Endothelial cell of umbilical vein (primary cell): ENCODE data around the gene CD300LD. TPM values are rescaled to one million over a fixed set of nuclear protein-coding genes. Genes with fewer than 3 reads are reported as not detected.

Source experiments
- BruUV-seq: library from RNA; stranded (reverse); fragments of 400-500 nt; replicated peaks from 2 replicates; lab custom pipeline; 2021; lab: Mats Ljungman, UMichigan
- CTCF ChIA-PET: fragments of 300-600, 350-600 bp; sonication (Branson Sonifier 250); formaldehyde crosslinking; loops from one replicate; lab custom pipeline; 2021; ENCODE audit warnings: antibody characterized with exemption, inconsistent platforms; lab: Charles Lee
- POLR2A ChIA-PET: fragments of 300-600, 350-600 bp; sonication (Branson Sonifier 250); formaldehyde crosslinking; loops from one replicate; lab custom pipeline; 2021; ENCODE audit warnings: antibody characterized with exemption, inconsistent platforms; lab: Charles Lee
- DNase-seq: peaks from one replicate; pipeline ENCODE4 v3.0.0-alpha.2; 2011; ENCODE audit warnings: low read depth, low spot score
- FAIRE-seq: peaks from 2 replicates; lab custom pipeline; 2011; peaks lifted over from hg19 to GRCh38; lab: Jason Lieb, UNC
- H2AFZ ChIP-seq: 2 replicates; pipeline ENCODE4 v1.6.0; 2012; ENCODE audit warnings: low read depth, low read length, control low read depth, inconsistent platforms
- H3K27ac ChIP-seq: 2 replicates; pipeline ENCODE4 v1.5.1; 2011; ENCODE audit warnings: low read depth, mild to moderate bottlenecking, control low read depth, low read length, moderate library complexity; ENCODE audit not compliant: insufficient read depth
- H3K27me3 ChIP-seq, 2 experiments: 2 replicates each; pipeline versions ENCODE4 v1.6.0 to v1.6.1; 2011; ENCODE audit warnings: low read length in 2 of 2, mixed read lengths in 1 of 2; ENCODE audit not compliant: control insufficient read depth in 2 of 2, insufficient read depth in 2 of 2
- H3K36me3 ChIP-seq, 2 experiments: 2 replicates in 1 of 2; 3 replicates in 1 of 2; pipeline ENCODE4 v1.5.1; 2011; ENCODE audit warnings: low read length in 2 of 2, mild to moderate bottlenecking in 1 of 2, moderate library complexity in 1 of 2; ENCODE audit not compliant: control insufficient read depth in 2 of 2, insufficient read depth in 2 of 2; ENCODE audit errors: extremely low read depth in 1 of 2
- H3K4me1 ChIP-seq: 3 replicates; pipeline ENCODE4 v1.5.1; 2011; ENCODE audit warnings: mild to moderate bottlenecking, low read length; ENCODE audit not compliant: control insufficient read depth, insufficient read depth; ENCODE audit errors: extremely low read depth
- H3K4me2 ChIP-seq: 2 replicates; pipeline ENCODE4 v1.6.1; 2011; ENCODE audit warnings: low read length, control low read depth, mixed read lengths; ENCODE audit not compliant: insufficient read depth
- H3K4me3 ChIP-seq, 3 experiments: fragments of 200-600 bp in 1 of 3; sonication (generic), shearing (Covaris generic) in 1 of 3; replicated peaks in 1 of 3; 2 replicates each; pipeline ENCODE4 v1.5.1; 2011 to 2016; ENCODE audit warnings: control low read depth in 3 of 3, low read length in 3 of 3, mild to moderate bottlenecking in 2 of 3, inconsistent platforms in 1 of 3, low read depth in 1 of 3, moderate library complexity in 1 of 3; ENCODE audit not compliant: insufficient read depth in 1 of 3
- H3K79me2 ChIP-seq: 2 replicates; pipeline ENCODE4 v1.6.0; 2012; ENCODE audit warnings: low read length, inconsistent platforms; ENCODE audit not compliant: control insufficient read depth, insufficient read depth
- H3K9ac ChIP-seq: replicated peaks from 2 replicates; pipeline ENCODE3; 2011; ENCODE audit warnings: low read length, control low read depth; ENCODE audit not compliant: insufficient read depth; ENCODE audit errors: extremely low read depth
- H3K9me1 ChIP-seq: replicated peaks from 3 replicates; pipeline ENCODE4 v1.6.0; 2011; ENCODE audit warnings: mild to moderate bottlenecking, low read length; ENCODE audit not compliant: control insufficient read depth, insufficient read depth; ENCODE audit errors: extremely low read depth
- H3K9me3 ChIP-seq: replicated peaks from 2 replicates; pipeline ENCODE4 v1.5.1; 2012; ENCODE audit warnings: low read length, inconsistent platforms; ENCODE audit not compliant: control insufficient read depth, insufficient read depth
- H4K20me1 ChIP-seq: replicated peaks from 2 replicates; pipeline ENCODE3; 2011; ENCODE audit warnings: mild to moderate bottlenecking, low read length; ENCODE audit not compliant: control insufficient read depth, insufficient read depth; ENCODE audit errors: extremely low read depth
- EZH2 ChIP-seq: IDR thresholded peaks from 2 replicates; pipeline ENCODE4 v1.6.1; 2012; ENCODE audit warnings: borderline replicate concordance, low read depth, mild to moderate bottlenecking, moderate library complexity, low read length, inconsistent platforms; ENCODE audit not compliant: severe bottlenecking
- FOS ChIP-seq: IDR thresholded peaks from 2 replicates; pipeline ENCODE4 v1.6.1; 2011; ENCODE audit warnings: mild to moderate bottlenecking, low read length, moderate library complexity, borderline replicate concordance; ENCODE audit not compliant: insufficient read depth
- GATA2 ChIP-seq: IDR thresholded peaks from 2 replicates; pipeline ENCODE4 v1.7.0; 2011; ENCODE audit warnings: low read depth, mild to moderate bottlenecking, moderate library complexity, mixed read lengths, low read length; ENCODE audit not compliant: insufficient read length, insufficient read depth
- JUN ChIP-seq: IDR thresholded peaks from 2 replicates; pipeline ENCODE4 v1.6.1; 2011; ENCODE audit warnings: borderline replicate concordance, low read depth; ENCODE audit not compliant: insufficient read length, insufficient read depth
- MAX ChIP-seq: IDR thresholded peaks from 2 replicates; pipeline ENCODE4 v1.6.1; 2011; ENCODE audit not compliant: insufficient read depth, insufficient read length
- MYC ChIP-seq: IDR thresholded peaks from one replicate; pipeline ENCODE4 v1.6.1; 2011; ENCODE audit warnings: mild to moderate bottlenecking, low read depth, low read length
- POLR2A ChIP-seq: IDR thresholded peaks from 2 replicates; pipeline ENCODE4 v1.6.1; 2012; ENCODE audit warnings: low read depth, mild to moderate bottlenecking, control low read depth, low read length
- POLR2AphosphoS5 ChIP-seq: IDR thresholded peaks from 2 replicates; pipeline ENCODE4 v1.6.1; 2012; ENCODE audit warnings: low read depth, mild to moderate bottlenecking, control low read depth, low read length, moderate library complexity; ENCODE audit not compliant: insufficient read depth
- dilution Hi-C: fragments of 300-500 bp; cut with MboI; formaldehyde crosslinking; loops from one replicate; pipeline ENCODE4 v1.15.0; 2019; ENCODE audit warnings: low sequenced_read_pairs; ENCODE audit not compliant: extremely low pct_ligation_motif_present
- intact Hi-C: fragments of 100-400 bp; cut with micrococcal nuclease; formaldehyde crosslinking; loops from one replicate; pipeline ENCODE4 v1.10.0; 2022
- polyA plus RNA-seq, 4 experiments: library from polyadenylated mRNA; depleted of rRNA in 3 of 4; stranded (reverse) in 3 of 4; unstranded in 1 of 4; fragments of >200 nt; gene quantifications; 2 replicates each; pipeline versions ENCODE4 v1.2.1 to v1.2.3, GENCODE V29; 2011 to 2012; ENCODE audit warnings: missing spikeins in 1 of 4
- total RNA-seq: library from RNA; stranded (reverse); gene quantifications from 2 replicates; pipeline ENCODE4 v1.2.3, GENCODE V29; 2021
- TF ChIP-seq, protein P1 (sequence below), 2 donors: IDR thresholded peaks; 1 replicate in 1 of 2; 2 replicates in 1 of 2; pipeline ENCODE4 v1.5.1; 2011; ENCODE audit warnings: low read length in 2 of 2, mild to moderate bottlenecking in 2 of 2, moderate library complexity in 2 of 2, control low read depth in 1 of 2, inconsistent platforms in 1 of 2, low read depth in 1 of 2; ENCODE audit not compliant: insufficient read depth in 1 of 2; ENCODE audit errors: extremely low read depth in 1 of 2

CD300LD gene
- total and polyA plus RNA-seq, 2 donors (not counting 3 experiments of a cell fraction or from before 2014, with no cell fraction given), result not detected

- Histone ChIP-seq H3K27me3 (no peaks in the 10 kb centered on the region), H3K27ac (no peak overlapping the region), H3K36me3 (no peaks in the 10 kb centered on the region), H3K4me2 (no peak overlapping the region), H4K20me1 (no peaks in the 10 kb centered on the region), H2AFZ (no peak overlapping the region), H3K79me2 (no peaks in the 10 kb centered on the region), H3K9me1 (no peaks in the 10 kb centered on the region), H3K4me3 (no peak overlapping the region), H3K4me1 (no peaks in the 10 kb centered on the region), H3K9me3 (peaks cover 2% of the 10 kb centered on the region), H3K9ac (no peak overlapping the region)
- intact Hi-C loops (no loop called here), dilution Hi-C loops (no loop called here)
- DNase-seq (no peak), FAIRE-seq (no peak)
- no peak for TF ChIP-seq POLR2AphosphoS5
- TF ChIP-seq GATA2, result no peak
- TF ChIP-seq, protein P1, sequence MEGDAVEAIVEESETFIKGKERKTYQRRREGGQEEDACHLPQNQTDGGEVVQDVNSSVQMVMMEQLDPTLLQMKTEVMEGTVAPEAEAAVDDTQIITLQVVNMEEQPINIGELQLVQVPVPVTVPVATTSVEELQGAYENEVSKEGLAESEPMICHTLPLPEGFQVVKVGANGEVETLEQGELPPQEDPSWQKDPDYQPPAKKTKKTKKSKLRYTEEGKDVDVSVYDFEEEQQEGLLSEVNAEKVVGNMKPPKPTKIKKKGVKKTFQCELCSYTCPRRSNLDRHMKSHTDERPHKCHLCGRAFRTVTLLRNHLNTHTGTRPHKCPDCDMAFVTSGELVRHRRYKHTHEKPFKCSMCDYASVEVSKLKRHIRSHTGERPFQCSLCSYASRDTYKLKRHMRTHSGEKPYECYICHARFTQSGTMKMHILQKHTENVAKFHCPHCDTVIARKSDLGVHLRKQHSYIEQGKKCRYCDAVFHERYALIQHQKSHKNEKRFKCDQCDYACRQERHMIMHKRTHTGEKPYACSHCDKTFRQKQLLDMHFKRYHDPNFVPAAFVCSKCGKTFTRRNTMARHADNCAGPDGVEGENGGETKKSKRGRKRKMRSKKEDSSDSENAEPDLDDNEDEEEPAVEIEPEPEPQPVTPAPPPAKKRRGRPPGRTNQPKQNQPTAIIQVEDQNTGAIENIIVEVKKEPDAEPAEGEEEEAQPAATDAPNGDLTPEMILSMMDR (IDR thresholded peaks at IDR 0.05; ENCODE audit: extremely low read depth in 1 of 2, insufficient read depth in 1 of 2, low read depth in 1 of 2, low read length in 2 of 2), result no peak
- TF ChIP-seq MYC, result no peak
- no peak for TF ChIP-seq POLR2A
- no peak for TF ChIP-seq FOS
- no peak for TF ChIP-seq JUN
- TF ChIP-seq EZH2, result no peak
- no peak for TF ChIP-seq MAX
- BruUV-seq, result no TSS peak
- POLR2A ChIA-PET, result no interaction called here
- CTCF ChIA-PET, result no interaction called here
Observed at GRCh38 chr17:74582633-74583032, 9.4 kb downstream of the CD300LD start.
